K562 (cell line): Measurements from ENCODE around the gene GGT1. TPM values are rescaled to one million over a fixed set of nuclear protein-coding genes. Genes with fewer than 3 reads are reported as not detected.
"Not testable (repeated sequence)": the region's sequence is repeated elsewhere in the genome, so short reads cannot be mapped to it uniquely, and the experiment has no call there.

Experiments
- ATAC-seq: fragments of 200-7000 bp; cut with Tn5 transposase; 3 replicates; pipeline ENCODE4 v1.9.1; 2020; ENCODE audit warnings: moderate library complexity
- Bru-seq: library from RNA; stranded (reverse); fragments of 400-500 nt; gene quantifications from one replicate; lab custom pipeline; 2021; lab: Mats Ljungman, UMichigan
- BruChase-seq, 2 experiments: library from RNA; stranded (reverse); fragments of 400-500 nt; gene quantifications; one replicate each; lab custom pipeline; 2021; lab: Mats Ljungman, UMichigan
- BruUV-seq: library from RNA; stranded (reverse); fragments of 400-500 nt; replicated peaks from 2 replicates; lab custom pipeline; 2021; lab: Mats Ljungman, UMichigan
- CTCF ChIA-PET: fragments of 300-600 bp; formaldehyde crosslinking; extraction: SDS; loops from one replicate; lab custom pipeline; 2021; ENCODE audit warnings: low intra/inter-chr PET ratio; lab: Yijun Ruan, JAX
- POLR2A ChIA-PET: fragments of 300-600, 350-650 bp; sonication (Branson Sonifier 250); formaldehyde crosslinking; extraction: SDS; loops from one replicate; lab custom pipeline; 2021; ENCODE audit warnings: antibody characterized with exemption, inconsistent platforms; lab: Yijun Ruan, JAX
- DNase-seq, 4 experiments: peaks; one replicate each; pipeline versions ENCODE4 v3.0.0 to v3.0.0-alpha.2; 2011 to 2018; ENCODE audit warnings: low spot score in 3 of 4, mixed read lengths in 3 of 4; ENCODE audit errors: extremely low read depth in 1 of 4
- FAIRE-seq: peaks from 2 replicates; lab custom pipeline; 2011; peaks lifted over from hg19 to GRCh38; lab: Jason Lieb, UNC
- H2AFZ ChIP-seq: 2 replicates; pipeline ENCODE4 v1.6.0; 2011; ENCODE audit warnings: low read depth, low read length, control low read depth, inconsistent platforms
- H3K27ac ChIP-seq: fragments of 200-600 bp; 3 replicates; pipeline ENCODE4 v1.8.0; 2011; ENCODE audit warnings: low read depth, mild to moderate bottlenecking, control low read depth, inconsistent platforms, low read length, moderate library complexity, mixed read lengths; ENCODE audit errors: extremely low read depth
- H3K27me3 ChIP-seq, 2 experiments: fragments of 300-600 bp in 1 of 2; 2 replicates in 1 of 2; 3 replicates in 1 of 2; pipeline versions ENCODE4 v1.6.0 to v1.8.0; 2011; ENCODE audit warnings: inconsistent platforms in 2 of 2, low read length in 2 of 2, mild to moderate bottlenecking in 1 of 2, mixed read lengths in 1 of 2, moderate library complexity in 1 of 2; ENCODE audit not compliant: control insufficient read depth in 2 of 2, insufficient read depth in 2 of 2
- H3K36me3 ChIP-seq: fragments of 300-600 bp; 3 replicates; pipeline ENCODE4 v1.8.0; 2011; ENCODE audit warnings: mild to moderate bottlenecking, low read length, inconsistent platforms; ENCODE audit not compliant: control insufficient read depth, insufficient read depth
- H3K4me1 ChIP-seq, 2 experiments: fragments of 200-600 bp in 1 of 2; replicated peaks in 1 of 2; 2 replicates in 1 of 2; 3 replicates in 1 of 2; pipeline versions ENCODE4 v1.5.1 to v1.8.0; 2011; ENCODE audit warnings: inconsistent platforms in 2 of 2, low read length in 2 of 2, mild to moderate bottlenecking in 1 of 2, mixed read lengths in 1 of 2, moderate library complexity in 1 of 2; ENCODE audit not compliant: control insufficient read depth in 2 of 2, insufficient read depth in 2 of 2
- H3K4me2 ChIP-seq: 2 replicates; pipeline ENCODE4 v1.6.1; 2011; ENCODE audit warnings: low read length, control low read depth, inconsistent platforms, mixed read lengths; ENCODE audit not compliant: insufficient read depth
- H3K4me3 ChIP-seq: fragments of 200-600 bp; sonication (generic), shearing (Covaris generic); 2 replicates; pipeline ENCODE4 v1.5.1; 2016; ENCODE audit warnings: control low read depth, inconsistent platforms
- H3K79me2 ChIP-seq: fragments of 200-600 bp; 3 replicates; pipeline ENCODE4 v1.8.0; 2011; ENCODE audit warnings: low read length, inconsistent platforms; ENCODE audit not compliant: control insufficient read depth, insufficient read depth
- H3K9ac ChIP-seq, 2 experiments: 2 replicates each; pipeline versions ENCODE4 v1.6.0 to v1.6.1; 2011; ENCODE audit warnings: low read depth in 2 of 2, low read length in 2 of 2, control low read depth in 1 of 2, inconsistent platforms in 1 of 2, mild to moderate bottlenecking in 1 of 2, mixed read lengths in 1 of 2; ENCODE audit not compliant: insufficient read depth in 1 of 2
- H3K9me1 ChIP-seq: one replicate; pipeline ENCODE4 v1.6.0; 2011; ENCODE audit warnings: inconsistent platforms, mild to moderate bottlenecking, low read length, moderate library complexity; ENCODE audit not compliant: control insufficient read depth, insufficient read depth
- H3K9me3 ChIP-seq: replicated peaks from 2 replicates; pipeline ENCODE4 v1.5.1; 2011; ENCODE audit warnings: low read depth, low read length, inconsistent platforms; ENCODE audit not compliant: control insufficient read depth, insufficient read depth
- H4K20me1 ChIP-seq: replicated peaks from 2 replicates; pipeline ENCODE4 v1.6.1; 2011; ENCODE audit warnings: low read length, inconsistent platforms, mixed read lengths; ENCODE audit not compliant: control insufficient read depth, insufficient read depth
- ADNP ChIP-seq: fragments of 200-800 bp; sonication (Bioruptor generic); IDR thresholded peaks from 2 replicates; pipeline ENCODE4 v1.6.1; 2016; ENCODE audit warnings: missing genetic modification characterization, missing compliant biosample characterization
- BCOR ChIP-seq: fragments of 450-650 bp; IDR thresholded peaks from 2 replicates; pipeline ENCODE4 v1.6.1; 2016
- CBX1 ChIP-seq: sonication (generic); IDR thresholded peaks from 2 replicates; pipeline ENCODE4 v1.6.1; 2016; ENCODE audit warnings: antibody characterized with exemption, low read depth, mild to moderate bottlenecking
- KDM1A ChIP-seq, 2 experiments: fragments of 450-650 bp; IDR thresholded peaks; 2 replicates each; pipeline ENCODE4 v1.6.1; 2016; ENCODE audit warnings: mild to moderate bottlenecking in 2 of 2
- MAZ ChIP-seq, 2 experiments: fragments of 450-650 bp in 1 of 2; sonication (generic) in 1 of 2; formaldehyde crosslinking; IDR thresholded peaks in 1 of 2; conservative IDR thresholded peaks in 1 of 2; 2 replicates each; pipeline versions ENCODE4 v1.4.0 to v1.5.0; 2020; ENCODE audit warnings: mild to moderate bottlenecking in 1 of 2, missing genetic modification reagents in 1 of 2
- PHF20 ChIP-seq: fragments of 450-650 bp; IDR thresholded peaks from 2 replicates; pipeline ENCODE4 v1.6.1; 2018; ENCODE audit not compliant: partially characterized antibody
- RBM25 ChIP-seq: fragments of 200-400 bp; formaldehyde crosslinking; IDR thresholded peaks from 2 replicates; pipeline ENCODE4 v1.6.1; 2018; ENCODE audit warnings: low read length, low read depth, moderate library complexity; ENCODE audit not compliant: severe bottlenecking
- RCOR1 ChIP-seq, 2 experiments: IDR thresholded peaks; 2 replicates each; pipeline ENCODE4 v1.6.1; 2012; ENCODE audit warnings: low read depth in 2 of 2, low read length in 2 of 2, borderline replicate concordance in 1 of 2, improper control_type of control experiment in 1 of 2
- ZFP36 ChIP-seq: fragments of 150-350 bp; IDR thresholded peaks from 2 replicates; pipeline ENCODE4 v1.6.1; 2018; ENCODE audit warnings: low read length, low read depth; ENCODE audit not compliant: partially characterized antibody
- ZFX ChIP-seq: sonication (generic); formaldehyde crosslinking; IDR thresholded peaks from 2 replicates; pipeline ENCODE4 v1.8.0; 2022; ENCODE audit warnings: mild to moderate bottlenecking, missing genetic modification reagents, moderate library complexity
- WGBS: fragments of 100-300 bp; shearing (Covaris generic); methylation state at CpG from one replicate; pipeline ENCODE4 v1.1.6; 2016; ENCODE audit warnings: low coverage, mixed read lengths; ENCODE audit not compliant: insufficient coverage; ENCODE audit errors: missing lambda C conversion rate; 5-methylcytosine and 5-hydroxymethylcytosine counted together
- in situ Hi-C: fragments of 300-500 bp; cut with MboI; formaldehyde crosslinking; loops from 4 replicates; pipeline ENCODE4 v1.15.0; 2018; ENCODE audit warnings: inconsistent platforms, mixed read lengths
- intact Hi-C: fragments of 100-400 bp; cut with micrococcal nuclease; formaldehyde crosslinking; loops from 2 replicates; pipeline ENCODE4 v1.14.2; 2022
- long read RNA-seq, 3 experiments: library from polyadenylated mRNA in 2 of 3; library from RNA in 1 of 3; unstranded in 2 of 3; stranded (forward) in 1 of 3; transcript quantifications; one replicate each; pipeline ENCODE4 v2.0.0, GENCODE V29; 2019 to 2022
- polyA minus RNA-seq, 3 experiments: library from RNA; depleted of rRNA, polyadenylated mRNA; stranded (reverse); fragments of >200 nt; gene quantifications; 2 replicates each; pipeline ENCODE4 v1.2.3, GENCODE V29; 2011
- polyA plus RNA-seq, 8 experiments: library from polyadenylated mRNA; depleted of rRNA in 4 of 8; stranded (reverse) in 5 of 8; unstranded in 3 of 8; fragments of >200 nt; fragmentation: Nextera tagmentation in 2 of 8; fragmentation: Illumina TruSeq in 1 of 8; extraction: Ambion mirVana in 2 of 8; extraction: Trizol in 1 of 8; gene quantifications; 2 replicates each; pipeline versions ENCODE4 v1.2.1 to v1.2.3, GENCODE V29; 2011 to 2014; ENCODE audit warnings: inconsistent platforms in 1 of 8, missing spikeins in 1 of 8
- total RNA-seq, 7 experiments: library from RNA; depleted of rRNA in 6 of 7; stranded (reverse); fragments of >200 nt in 6 of 7; fragmentation: Illumina TruSeq in 2 of 7; extraction: Trizol in 2 of 7; gene quantifications; 2 replicates each; pipeline versions ENCODE4 v1.2.1 to v1.2.3, GENCODE V29; 2011 to 2021; ENCODE audit warnings: low replicate concordance in 1 of 7
- TF ChIP-seq, protein P1 (sequence below): sonication (generic); formaldehyde crosslinking; IDR thresholded peaks from 2 replicates; pipeline ENCODE4 v1.8.0; 2022; ENCODE audit warnings: mild to moderate bottlenecking, missing genetic modification reagents
- TF ChIP-seq, protein P2 (sequence below): fragments of 200-800 bp; sonication (Bioruptor generic); IDR thresholded peaks from 2 replicates; pipeline ENCODE4 v1.6.1; 2017; ENCODE audit warnings: missing genetic modification characterization, missing compliant biosample characterization

The GGT1 gene
- 9.0 and 28.5 TPM in 2 replicates for total RNA-seq (2011; cell fraction: chromatin; rRNA removed; ENCODE audit: low replicate concordance)
- total RNA-seq (2011; cell fraction: nucleolus; rRNA removed) = 30.5 and 31.9 TPM in 2 replicates
- total RNA-seq (2011; cell fraction: nucleoplasm; rRNA removed) = 15.0 and 17.6 TPM in 2 replicates
- total RNA-seq (2014; rRNA removed) (10.7 and 12.0 TPM in 2 replicates), total RNA-seq (2014; rRNA removed; fragmentation: Illumina TruSeq; extraction: Trizol) (2.5 and 2.9 TPM in 2 replicates), total RNA-seq (2015; rRNA removed; fragmentation: Illumina TruSeq; extraction: Trizol) (6.9 and 7.1 TPM in 2 replicates), total RNA-seq (2021) (11.1 and 12.5 TPM in 2 replicates), polyA plus RNA-seq (2011; rRNA removed) (6.6 and 8.0 TPM in 2 replicates), polyA plus RNA-seq (2014; fragmentation: Illumina TruSeq; extraction: Trizol) (7.1 and 10.4 TPM in 2 replicates), polyA plus RNA-seq (2014; fragmentation: Nextera tagmentation; extraction: Ambion mirVana) (under 1 TPM; 0.46 to 0.81 TPM), polyA plus RNA-seq (2014; rRNA removed) (9.6 and 11.8 TPM in 2 replicates), polyA minus RNA-seq (2011; rRNA and poly(A)+ RNA removed) (2.7 and 4.9 TPM in 2 replicates), Bru-seq, nascent RNA (percentile 45 among the genes with signal in this experiment), BruChase-seq, experiment 1, labeled RNA remaining after a 2-hour chase (percentile 42 among the genes with signal in this experiment), BruChase-seq, experiment 2, labeled RNA remaining after a 6-hour chase (percentile 44 among the genes with signal in this experiment)
- 9.0 and 21.5 TPM in 2 replicates for polyA plus RNA-seq (2011; cell fraction: cytosol; rRNA removed)
- 24.8 and 45.2 TPM in 2 replicates for polyA plus RNA-seq (2011; cell fraction: nucleus; rRNA removed)
- polyA plus RNA-seq (2012) = 11.5 and 24.6 TPM in 2 replicates
- polyA minus RNA-seq (2011; cell fraction: cytosol; rRNA and poly(A)+ RNA removed) = 7.2 and 8.3 TPM in 2 replicates
- polyA minus RNA-seq (2011; cell fraction: nucleus; rRNA and poly(A)+ RNA removed) = 6.9 and 8.3 TPM in 2 replicates
- long read RNA-seq, experiment 1, partial matches to known transcripts = 7 of 26 reads
- long read RNA-seq, experiment 1, other reads (novel, unspliced or antisense) = 16 of 26 reads
- long read RNA-seq, experiment 2, partial matches to known transcripts = 1 of 4 reads
- long read RNA-seq, experiment 2, other reads (novel, unspliced or antisense) = 3 of 4 reads
- long read RNA-seq, experiment 3, partial matches to known transcripts = 1 of 6 reads
- long read RNA-seq, experiment 3, other reads (novel, unspliced or antisense) = 5 of 6 reads

- Histone ChIP-seq H3K9ac (peak within 1 kb of the TSS; percentile 30 to 78; a peak in 2 of 4 replicates), H3K27ac (peak within 1 kb of the TSS; percentile 61; the same call in 2 of the 3 replicates), H3K4me3 (peak within 1 kb of the TSS; percentile 29), H2AFZ (peak within 1 kb of the TSS; percentile 92), H3K4me1 (peaks cover 2 to 27% of the 10 kb centered on the region in 2 experiments; a peak in 3 of 5 replicates), H3K4me2 (peak within 1 kb of the TSS; percentile 65)
- H3K27me3 ChIP-seq, H3K79me2 ChIP-seq, H3K9me1 ChIP-seq, H3K9me3 ChIP-seq, H3K36me3 ChIP-seq, H4K20me1 ChIP-seq, CTCF ChIA-PET, intact Hi-C loops: not testable (repeated sequence)
- 4% methylated on average over 9 of the region's 22 CpGs for WGBS
- ATAC-seq (peak; percentile 56), DNase-seq (peak in 1 of 4 experiments; percentile 50), FAIRE-seq (peak; percentile 69)
- TSS peak; percentile 64 for BruUV-seq
- POLR2A ChIA-PET = interaction anchor here (1.1 kb wide), 1 partner anchor 10 kb away, joined by 3 read pairs; the partner anchor contains the start of gene LRRC75B
- in situ Hi-C loops = loop anchor here (5.0 kb wide), 1 partner anchor 926 kb away; no protein-coding TSS in a partner anchor
- TF ChIP-seq, protein P1, sequence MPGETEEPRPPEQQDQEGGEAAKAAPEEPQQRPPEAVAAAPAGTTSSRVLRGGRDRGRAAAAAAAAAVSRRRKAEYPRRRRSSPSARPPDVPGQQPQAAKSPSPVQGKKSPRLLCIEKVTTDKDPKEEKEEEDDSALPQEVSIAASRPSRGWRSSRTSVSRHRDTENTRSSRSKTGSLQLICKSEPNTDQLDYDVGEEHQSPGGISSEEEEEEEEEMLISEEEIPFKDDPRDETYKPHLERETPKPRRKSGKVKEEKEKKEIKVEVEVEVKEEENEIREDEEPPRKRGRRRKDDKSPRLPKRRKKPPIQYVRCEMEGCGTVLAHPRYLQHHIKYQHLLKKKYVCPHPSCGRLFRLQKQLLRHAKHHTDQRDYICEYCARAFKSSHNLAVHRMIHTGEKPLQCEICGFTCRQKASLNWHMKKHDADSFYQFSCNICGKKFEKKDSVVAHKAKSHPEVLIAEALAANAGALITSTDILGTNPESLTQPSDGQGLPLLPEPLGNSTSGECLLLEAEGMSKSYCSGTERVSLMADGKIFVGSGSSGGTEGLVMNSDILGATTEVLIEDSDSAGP = peak; percentile 75; the same call in 1 of the 2 replicates
- TF ChIP-seq RCOR1 (IDR thresholded peaks at IDR 0.05; ENCODE audit: borderline replicate concordance in 1 of 2, low read depth in 2 of 2, low read length in 2 of 2) (0 out of 4 replicates have a peak, but pooled peaks of 1 of the 2 experiments have one; percentile 44), PHF20 (peak; percentile 18), BCOR (peak; percentile 90), ZFX (0 out of 2 replicates have a peak, but pooled peaks have one; percentile 9), CBX1 (0 out of 2 replicates have a peak, but pooled peaks have one; percentile 43), RBM25 (peak; percentile 78), MAZ (CRISPR knock-in tag; conservative IDR thresholded peaks at IDR 0.05 in 1 of 2, IDR thresholded peaks at IDR 0.05 in 1 of 2) (0 out of 4 replicates have a peak, but pooled peaks of 1 of the 2 experiments have one; percentile 22), KDM1A (IDR thresholded peaks at IDR 0.05) (peak; percentile 62 to 67), ZFP36 (peak; percentile 88), ADNP (tag) (peak; percentile 69; the same call in 1 of the 2 replicates)
- TF ChIP-seq, protein P2, sequence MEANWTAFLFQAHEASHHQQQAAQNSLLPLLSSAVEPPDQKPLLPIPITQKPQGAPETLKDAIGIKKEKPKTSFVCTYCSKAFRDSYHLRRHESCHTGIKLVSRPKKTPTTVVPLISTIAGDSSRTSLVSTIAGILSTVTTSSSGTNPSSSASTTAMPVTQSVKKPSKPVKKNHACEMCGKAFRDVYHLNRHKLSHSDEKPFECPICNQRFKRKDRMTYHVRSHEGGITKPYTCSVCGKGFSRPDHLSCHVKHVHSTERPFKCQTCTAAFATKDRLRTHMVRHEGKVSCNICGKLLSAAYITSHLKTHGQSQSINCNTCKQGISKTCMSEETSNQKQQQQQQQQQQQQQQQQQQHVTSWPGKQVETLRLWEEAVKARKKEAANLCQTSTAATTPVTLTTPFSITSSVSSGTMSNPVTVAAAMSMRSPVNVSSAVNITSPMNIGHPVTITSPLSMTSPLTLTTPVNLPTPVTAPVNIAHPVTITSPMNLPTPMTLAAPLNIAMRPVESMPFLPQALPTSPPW (CRISPR knock-in tag) = peak; percentile 22; the same call in 1 of the 2 replicates
These were observed at the start of gene GGT1 for GRCh38 chr22:24602847-24603769. Gene GGT1 (plus strand): TSS chr22:24603193. CDS start chr22:24611082, 7,889 bp downstream.
